22Rv1 (cell line): Measurements from ENCODE around the gene PARS2.

Source experiments
- CTCF ChIP-seq: fragments of 450-650 bp; IDR thresholded peaks from 2 replicates; pipeline ENCODE4 v1.5.1; 2017; ENCODE audit warnings: mild to moderate bottlenecking
- ZFX ChIP-seq: fragments of 450-650 bp; IDR thresholded peaks from 2 replicates; pipeline ENCODE4 v1.6.1; 2017; ENCODE audit warnings: antibody characterized with exemption, borderline replicate concordance

GRCh38 chr1:54715493-54716298, 48.6 kb downstream of the PARS2 start, which contains the start of gene TTC4:
- TF ChIP-seq CTCF = no peak
- TF ChIP-seq ZFX = no peak
